GM18511 (cell line): Measurements from ENCODE around the gene POU2AF1.

ENCODE experiments used
- ATAC-seq: cut with Tn5 transposase; IDR thresholded peaks from one replicate; pipeline ENCODE4 v1.9.1; 2021; ENCODE audit warnings: mild to moderate bottlenecking, moderate library complexity; ENCODE audit not compliant: unreplicated experiment

Gene POU2AF1, protein sequence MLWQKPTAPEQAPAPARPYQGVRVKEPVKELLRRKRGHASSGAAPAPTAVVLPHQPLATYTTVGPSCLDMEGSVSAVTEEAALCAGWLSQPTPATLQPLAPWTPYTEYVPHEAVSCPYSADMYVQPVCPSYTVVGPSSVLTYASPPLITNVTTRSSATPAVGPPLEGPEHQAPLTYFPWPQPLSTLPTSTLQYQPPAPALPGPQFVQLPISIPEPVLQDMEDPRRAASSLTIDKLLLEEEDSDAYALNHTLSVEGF

DNA sequence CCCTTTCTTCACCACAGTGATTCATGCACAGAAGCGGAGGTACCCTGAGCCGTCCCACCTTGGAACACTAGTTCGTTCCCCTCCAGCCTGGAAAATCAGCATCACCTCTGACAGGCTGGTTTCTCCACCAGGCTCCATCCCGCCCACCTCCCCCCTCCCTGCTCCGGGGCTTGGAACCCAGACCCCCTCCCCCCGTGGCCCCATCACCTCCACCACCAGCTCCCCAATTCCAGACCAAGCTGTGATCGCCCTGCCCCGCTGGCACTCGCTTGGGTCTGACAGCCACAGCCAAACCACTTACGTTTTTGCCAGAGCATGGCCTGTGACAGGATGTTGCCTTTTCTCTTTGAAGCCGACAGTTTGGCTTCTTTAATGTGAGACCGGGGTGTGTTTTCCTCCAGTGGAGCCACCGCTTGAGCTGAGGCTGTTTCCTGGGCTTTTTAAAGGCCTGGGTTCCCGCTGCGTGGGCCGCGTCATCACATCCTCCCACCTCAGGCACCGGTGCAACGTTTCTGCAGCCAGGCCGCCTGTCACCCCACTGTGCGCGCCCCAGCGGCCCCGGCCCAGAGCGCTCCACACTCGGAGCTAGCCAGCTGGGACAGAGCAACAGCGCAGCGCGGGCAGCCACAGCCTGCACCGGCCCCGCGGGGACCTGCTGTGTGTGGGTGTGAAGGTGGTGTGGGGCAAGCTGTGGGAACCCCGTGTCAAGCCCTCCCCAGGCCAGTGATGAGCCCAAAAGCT is at the start of gene POU2AF1:
Gene POU2AF1 (minus strand): TSS at position 415 of the 741 bp plus-strand sequence. CDS start 98 bp downstream, at position 317.
- peak; percentile 75 for ATAC-seq

DNA sequence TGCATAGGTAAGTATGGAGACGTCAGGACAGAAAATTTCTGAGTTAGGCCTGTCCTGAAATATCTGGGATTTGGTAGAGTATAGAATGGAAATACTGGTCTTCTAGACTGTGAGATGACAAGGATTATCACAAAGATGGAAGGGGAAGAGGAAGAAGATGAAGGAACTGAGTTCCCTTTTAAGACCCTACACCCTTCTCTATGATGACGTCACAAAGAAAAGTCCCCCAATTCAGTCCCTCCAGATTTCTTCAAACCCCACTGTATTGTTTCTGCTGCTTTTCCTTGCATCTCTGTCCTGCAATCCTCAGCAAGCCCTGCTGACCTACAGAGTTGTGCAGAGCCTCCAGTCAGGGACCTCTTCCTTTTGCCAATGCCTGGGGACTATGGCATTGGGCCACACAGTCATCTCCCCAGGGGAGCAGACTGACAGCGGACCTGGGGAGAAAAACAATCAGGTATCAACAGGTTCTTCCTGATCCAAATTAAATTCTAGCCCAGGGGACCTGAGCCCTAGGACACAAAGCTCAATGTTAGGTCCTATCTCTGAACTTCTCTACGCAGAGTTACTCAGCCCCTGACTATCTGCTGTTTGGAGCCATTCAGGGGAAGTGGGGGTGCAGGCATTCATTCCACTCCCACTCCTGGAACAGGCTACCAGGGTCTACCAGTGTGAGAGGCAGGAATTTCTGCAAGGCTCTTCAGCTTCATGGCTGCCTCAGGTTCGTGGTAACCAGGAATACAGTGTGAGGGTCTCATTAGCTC is 49.2 kb upstream of the POU2AF1 start:
- ATAC-seq: no peak

DNA sequence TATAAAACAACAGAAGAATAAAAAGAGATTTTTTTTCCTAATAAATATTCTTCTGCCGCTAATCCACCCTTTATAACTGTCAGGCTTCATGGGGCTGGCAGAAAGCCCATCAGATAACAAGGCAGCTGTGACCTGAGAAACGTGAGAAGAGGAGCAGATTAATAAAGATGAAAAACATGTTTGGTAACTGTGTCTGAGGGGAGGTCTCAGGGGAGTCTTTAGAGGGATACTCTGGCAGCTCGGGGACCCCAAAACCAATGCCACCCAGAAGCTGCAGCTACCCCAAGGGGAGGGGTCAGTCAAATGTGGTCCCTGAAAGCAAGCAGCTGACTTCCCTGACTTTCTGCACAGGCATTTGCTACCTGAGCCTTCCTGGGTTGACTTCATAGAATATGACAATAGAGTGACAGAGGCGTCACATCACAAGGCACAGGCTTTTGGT is 48.4 kb upstream of the POU2AF1 start:
- ATAC-seq: no peak

DNA sequence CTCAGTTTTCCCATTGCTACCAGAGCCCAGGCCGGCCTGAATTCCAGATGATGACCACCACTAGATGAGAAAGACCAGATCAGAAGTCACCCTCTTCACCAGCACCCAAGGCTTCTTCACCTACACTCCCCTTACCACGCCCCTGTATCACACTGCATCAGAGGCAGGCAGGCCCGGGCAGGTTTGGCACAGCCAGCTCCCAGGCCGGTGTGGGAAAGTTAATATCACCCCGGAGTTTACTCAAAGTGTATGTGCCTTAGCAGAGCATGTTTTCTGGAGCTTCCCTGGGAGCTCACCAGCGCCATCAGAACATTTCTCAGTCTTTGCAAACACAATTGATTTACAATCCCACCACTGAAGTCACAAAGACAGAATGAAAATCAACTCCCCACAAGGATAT is 47.5 kb upstream of the POU2AF1 start:
- ATAC-seq: no peak

DNA sequence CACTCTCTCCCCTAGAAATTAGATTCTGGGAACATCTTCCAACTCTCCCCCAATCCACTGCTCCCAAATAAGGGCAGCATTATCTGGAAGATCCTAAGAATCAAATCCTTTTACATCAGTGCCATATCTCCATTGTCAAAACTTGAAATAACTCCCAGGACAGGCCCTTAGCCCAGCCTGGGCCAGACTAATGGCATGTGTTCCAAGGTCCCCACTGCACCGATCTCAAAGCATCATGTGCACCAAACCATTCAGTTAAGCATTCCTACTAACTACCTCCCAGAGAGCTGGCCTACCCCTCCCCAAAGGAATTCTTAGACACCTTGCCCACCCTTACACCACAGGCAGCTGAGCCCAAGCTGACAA is 44.2 kb upstream of the POU2AF1 start:
- ATAC-seq: peak; percentile 15

DNA sequence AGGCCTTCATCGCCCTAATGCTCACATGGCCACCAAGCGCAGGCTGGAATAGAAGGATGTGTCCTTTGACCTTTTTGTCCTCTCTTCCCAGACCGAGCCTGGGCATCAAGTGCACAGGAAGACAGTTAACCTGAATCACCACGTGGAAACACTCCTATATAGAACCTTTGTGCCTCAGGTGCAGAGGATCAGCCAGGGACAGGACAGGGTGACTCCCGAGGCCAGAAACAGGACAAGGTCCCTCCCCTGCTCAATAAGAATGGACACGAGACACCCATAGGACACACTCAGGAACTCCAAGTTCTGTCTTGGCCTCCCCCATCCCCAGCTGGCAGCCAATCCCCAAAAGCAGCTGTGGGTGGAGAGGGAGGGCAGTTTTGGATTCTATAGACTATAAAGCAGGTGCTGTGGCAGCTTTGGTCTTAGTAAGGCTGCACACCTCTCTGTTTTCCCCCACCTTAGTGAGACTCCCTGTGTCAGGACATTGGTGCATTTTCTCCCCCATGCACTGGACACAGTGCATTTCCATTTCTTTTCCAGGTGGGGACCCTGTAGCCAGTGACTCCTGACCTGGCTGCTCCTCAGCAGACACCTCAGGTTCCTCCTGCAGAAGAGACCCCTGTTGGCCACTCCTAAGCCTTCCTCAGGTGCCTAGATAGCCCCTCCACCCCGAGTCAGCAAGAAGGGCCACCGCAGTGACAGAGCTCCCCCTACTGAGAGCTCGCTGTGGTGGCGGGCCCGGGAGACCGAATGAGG is 43.6 kb upstream of the POU2AF1 start:
- peak; percentile 80 for ATAC-seq

DNA sequence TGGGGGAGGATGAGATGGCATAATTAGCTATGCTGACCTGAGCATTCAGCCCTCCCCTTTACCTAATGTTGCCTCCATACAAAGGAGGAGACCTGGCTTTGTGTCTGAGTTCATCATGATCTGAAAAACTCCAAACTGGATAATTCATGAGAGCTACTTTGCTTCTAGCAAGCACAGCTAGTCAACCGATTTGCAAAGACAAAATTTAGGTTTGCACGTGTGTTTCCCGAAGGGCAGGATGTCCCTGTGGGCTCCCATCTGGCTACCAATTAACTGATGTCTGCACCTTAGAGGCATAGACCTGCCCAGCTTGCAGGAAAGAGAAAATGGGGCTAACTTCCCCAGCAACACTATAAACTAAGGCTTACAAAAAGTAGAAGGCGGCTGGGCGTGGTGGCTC is 42.2 kb upstream of the POU2AF1 start:
- no peak for ATAC-seq

DNA sequence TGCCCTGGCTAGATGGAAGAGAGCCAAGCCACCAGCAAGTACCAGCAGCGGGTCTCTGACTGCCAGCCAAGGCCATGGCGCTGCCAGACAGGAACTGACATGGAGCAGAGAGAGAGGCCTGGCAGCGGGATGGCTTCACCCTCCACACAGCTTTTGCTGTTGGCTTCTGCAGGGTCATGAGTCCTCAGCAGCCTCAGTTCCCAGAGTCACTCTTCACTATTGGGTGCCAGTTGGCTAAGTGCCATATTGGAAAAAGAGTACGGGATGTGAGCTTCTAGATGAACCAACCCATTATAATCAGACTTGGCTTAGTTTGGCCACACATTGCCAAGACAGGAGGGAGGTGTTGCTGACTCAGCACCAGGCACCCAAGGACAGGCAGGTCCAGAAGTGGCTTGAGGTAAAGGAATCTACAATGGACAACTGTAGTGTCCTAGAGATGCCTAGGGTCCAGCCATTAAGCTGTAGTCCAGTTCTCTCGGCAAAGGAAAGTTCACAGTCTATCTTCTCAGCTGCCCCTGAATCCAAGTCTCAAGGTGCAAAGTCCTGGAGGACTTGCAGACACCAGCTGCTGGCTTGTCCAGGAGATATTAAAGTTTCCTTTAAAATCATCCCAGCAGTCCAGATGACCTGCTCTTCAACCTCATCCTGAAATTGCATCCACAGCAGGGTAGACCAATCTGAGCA is 40.7 kb upstream of the POU2AF1 start:
- ATAC-seq: no peak

DNA sequence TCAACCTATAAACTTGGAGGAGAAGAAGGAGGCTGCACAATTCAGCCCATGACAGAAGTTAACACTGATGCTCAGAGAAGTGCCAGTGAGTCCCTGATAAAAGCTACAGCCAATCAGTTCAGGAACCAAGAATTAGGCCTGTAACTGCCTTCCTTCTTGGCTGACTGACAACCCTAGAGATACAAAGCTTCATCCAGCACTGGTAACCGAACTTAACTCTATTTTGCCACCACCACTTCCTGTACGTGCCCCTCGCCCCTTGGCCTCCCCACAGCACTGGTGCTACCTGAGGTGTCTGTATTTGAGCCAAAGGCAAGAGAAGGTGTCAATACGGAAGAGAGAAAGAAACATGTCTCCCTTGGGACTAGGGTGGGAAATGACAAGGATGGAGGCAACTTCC is 40.1 kb upstream of the POU2AF1 start:
- ATAC-seq: no peak

DNA sequence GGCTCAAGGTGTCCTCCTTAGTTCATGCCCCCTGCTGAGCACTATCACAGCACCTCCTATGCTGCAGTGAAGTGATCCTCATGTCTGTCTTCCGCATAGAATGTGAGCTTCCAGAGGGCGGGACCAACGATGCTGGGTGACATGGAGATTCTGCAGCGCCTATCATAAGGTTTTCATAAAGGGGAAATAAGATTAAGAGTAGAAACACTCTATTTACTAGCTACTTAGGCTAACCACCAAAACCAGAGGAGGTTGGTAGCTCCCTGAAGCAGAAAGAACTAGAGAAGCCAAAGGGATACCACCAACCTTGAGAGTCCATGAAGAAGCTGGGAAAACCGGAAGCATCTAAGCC is 39.3 kb upstream of the POU2AF1 start:
- no peak for ATAC-seq

DNA sequence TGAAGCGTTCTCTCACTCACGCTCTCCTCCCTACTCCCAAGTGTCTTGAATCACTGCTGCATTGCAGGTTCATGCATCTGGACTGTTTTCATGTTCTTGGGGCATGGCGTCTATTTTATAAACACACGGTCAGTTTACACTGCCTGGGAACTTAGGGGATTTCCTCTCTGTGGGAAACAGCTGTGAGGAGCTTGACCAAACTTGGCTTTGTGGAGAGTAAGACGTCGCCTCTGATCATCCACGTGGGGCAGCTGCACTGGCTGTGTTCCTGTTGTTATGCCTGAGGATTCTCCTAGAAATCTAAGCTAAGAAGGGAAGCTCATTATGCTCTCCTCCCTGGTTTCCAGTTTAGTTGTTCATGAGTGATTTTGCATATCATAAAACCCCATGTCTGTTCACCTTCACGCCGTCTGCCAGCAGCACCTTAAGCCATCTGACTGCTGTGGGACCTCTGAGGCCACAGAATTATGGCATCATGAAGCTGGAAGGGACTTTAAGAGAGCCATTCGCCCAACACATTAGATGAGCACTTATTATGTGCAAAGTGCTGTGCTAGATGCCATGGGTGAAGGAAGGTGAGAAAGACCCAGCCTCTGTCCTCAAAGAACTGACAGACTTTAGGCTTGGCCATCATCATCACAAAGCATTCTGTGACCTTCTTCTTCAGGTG is 38.8 kb upstream of the POU2AF1 start:
- ATAC-seq: peak; percentile 37

DNA sequence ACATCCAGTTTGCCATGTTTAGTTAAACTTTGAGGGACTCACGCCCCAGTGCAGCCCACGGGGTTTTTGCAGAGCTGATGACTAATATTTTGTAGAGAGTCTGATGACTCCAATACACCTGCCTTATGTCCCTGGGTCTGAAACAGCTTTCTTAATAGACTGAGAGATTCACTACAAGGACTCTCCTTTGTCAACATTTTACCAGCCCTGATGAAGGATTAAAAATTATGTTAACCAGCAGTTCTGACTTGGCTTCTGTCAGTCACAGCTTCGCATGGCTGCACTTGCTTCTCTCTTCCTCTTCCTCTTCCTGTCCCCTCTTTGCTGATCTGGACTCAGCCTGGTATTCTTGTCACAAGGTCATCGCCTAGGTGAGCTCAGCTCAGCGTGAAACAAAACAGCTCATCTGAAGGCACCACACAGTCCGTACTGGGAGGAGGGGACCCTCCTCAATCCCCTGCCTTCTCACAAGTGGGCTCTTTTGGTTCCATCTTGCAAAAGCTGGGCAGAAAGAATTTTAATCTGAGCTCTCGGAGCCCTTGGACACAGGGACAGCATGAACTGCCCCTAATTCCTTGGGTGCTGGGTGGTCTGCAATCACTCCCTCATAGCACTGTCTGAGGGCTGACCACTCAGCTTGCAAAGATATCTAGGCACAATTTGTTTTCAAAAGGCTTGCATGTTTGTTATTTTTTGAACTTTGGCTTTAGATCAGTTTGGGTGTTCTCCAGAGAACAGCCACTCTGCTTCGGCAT is 38.1 kb upstream of the POU2AF1 start:
- ATAC-seq: peak; percentile 74

DNA sequence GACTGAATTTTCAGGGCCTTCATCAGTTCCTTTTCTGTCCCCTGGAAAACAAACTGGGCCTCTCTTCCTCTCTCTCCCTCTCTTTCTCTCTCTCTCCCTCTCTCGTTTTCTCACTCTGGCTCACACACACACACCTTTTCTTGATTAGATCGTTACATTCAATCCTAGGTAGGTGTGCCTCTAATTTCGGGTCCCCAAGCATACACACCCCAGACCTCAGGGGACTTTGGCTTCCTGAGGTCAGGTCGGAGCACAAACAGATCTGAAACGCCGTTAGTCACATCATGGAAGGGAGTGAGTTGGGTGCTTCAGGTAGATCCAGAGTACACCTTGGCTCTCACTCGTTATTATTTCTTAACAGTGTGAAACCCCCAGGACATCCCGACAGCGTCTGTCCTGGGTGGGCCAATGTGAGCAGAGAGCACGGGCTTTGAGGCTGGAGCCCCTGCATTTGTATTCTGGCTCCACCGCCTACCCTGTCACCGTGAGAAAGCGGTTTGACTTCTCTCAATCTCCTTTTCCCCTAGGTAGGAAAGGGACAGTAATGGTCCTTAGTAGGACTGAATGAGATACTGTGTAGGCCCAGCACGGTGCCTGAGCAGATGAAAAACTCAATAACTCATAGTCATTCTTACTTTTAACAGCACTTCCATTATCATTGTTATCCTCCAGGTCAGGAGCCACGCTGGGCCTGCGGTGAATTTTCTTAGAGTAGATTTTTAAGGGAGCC is 37.3 kb upstream of the POU2AF1 start:
- peak; percentile 7 for ATAC-seq

DNA sequence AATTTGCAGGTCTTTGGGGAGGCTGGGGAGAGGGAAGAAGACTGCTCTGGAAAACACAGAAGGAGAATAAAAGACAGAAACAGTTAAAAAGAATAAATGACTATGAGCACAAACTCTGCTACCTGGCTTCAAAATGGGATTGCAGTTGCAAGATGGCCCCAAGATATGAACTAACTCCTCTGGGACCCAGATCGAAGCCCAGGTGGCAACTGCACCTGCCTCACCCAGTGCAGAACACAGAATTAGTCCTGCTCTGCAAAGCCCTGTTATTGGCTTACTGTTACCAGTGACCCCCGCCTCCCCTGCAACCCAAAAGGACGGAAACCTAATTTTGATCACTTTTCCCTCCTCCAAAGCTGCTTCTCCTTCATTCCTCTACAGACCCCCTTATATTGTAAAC is 35.9 kb upstream of the POU2AF1 start:
- ATAC-seq: no peak

DNA sequence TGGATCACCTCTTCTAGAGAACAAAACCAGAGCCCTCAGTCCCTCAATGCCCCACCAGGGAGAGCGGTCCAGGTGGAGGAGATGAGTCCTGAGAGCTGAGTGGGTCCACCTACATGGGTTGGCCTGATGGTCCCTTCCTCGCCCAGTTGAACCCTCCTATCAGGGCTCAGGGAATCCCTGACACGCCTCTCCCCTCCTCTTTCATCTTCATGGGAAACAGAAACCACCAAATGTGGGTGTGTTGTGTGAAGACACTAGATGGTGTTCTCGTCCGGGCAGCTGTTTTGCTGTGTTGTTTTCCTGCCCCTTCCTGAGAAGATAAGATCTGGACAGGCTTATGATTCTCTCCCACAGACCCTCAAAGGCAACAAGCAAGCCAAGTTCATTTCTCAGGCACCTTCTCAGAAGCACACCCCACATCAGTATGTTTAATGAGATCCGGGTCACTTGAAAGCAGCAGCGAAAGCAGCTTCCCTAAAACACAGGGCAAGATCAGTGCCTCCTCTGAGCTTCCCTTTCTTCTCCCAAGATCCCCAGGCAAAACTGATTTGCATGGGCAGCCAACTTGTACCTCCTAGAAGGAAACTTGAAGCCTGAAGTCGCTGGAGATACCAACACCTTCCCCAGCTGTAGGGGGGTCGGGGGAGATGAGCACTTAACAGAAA is 35.3 kb upstream of the POU2AF1 start:
- ATAC-seq: peak; percentile 28

DNA sequence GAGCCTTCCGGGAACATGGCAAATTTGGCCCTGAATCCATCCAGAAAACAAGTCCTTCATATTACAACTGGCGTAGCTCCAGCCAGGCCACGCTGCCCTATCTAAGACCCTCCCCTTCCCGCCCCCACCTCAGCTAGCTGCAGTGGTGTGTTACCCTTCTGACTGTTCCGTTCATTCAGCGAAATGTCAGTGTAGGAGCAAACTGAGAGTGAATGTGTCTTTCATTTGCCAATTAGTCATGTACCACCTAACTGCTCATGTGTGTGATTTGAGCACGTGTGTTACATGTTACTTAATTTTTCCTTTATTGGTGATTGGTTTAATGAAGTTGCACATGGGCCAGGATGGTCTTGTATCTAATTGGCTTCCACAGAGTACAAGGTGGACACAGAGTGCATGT is 34.8 kb upstream of the POU2AF1 start:
- no peak for ATAC-seq

DNA sequence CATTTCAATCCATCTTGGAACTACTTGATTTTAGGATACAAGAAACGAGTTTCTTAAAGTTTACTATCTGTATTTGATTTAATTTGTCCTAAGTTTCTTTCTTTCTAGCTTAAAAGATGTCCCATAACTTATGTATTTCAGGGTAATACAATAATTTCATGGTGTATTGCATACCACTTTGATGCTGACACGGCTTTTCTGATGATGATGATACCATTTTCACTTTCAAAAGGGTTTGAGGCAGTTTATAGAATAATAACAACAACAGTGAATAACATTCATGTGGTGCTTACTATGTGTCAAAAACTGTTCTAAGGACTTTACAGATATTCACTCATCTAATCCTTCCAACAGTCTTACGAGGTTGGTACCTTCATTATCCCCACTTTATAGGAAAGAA is 33.2 kb upstream of the POU2AF1 start:
- ATAC-seq: no peak

DNA sequence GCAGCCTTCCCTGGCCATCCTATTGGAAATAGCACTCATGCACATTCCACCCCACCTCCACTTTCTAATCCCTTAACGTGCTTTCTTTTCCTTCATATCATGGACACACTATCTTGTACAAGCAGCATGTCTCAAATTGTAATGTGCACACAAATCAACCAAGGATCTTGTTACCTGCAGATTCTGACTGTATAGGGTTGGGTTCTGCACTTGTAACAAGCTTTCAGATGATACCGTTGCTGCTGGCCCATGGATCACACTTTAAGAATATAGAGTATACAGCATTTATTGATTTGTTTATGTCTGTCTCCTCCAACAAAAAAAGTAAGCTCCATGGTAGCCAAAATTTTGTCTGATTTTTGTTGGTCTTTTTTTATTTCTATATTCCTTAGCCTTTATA is 32.4 kb upstream of the POU2AF1 start:
- ATAC-seq: no peak
